ENCODE results near the gene RIPPLY1. TPM values are rescaled to one million over a fixed set of nuclear protein-coding genes. Genes with fewer than 3 reads are reported as not detected.
"Not testable (repeated sequence)": the region's sequence is repeated elsewhere in the genome, so short reads cannot be mapped to it uniquely, and the experiment has no call there.

Gene RIPPLY1
- total RNA-seq, 1 experiment from 2014 or later: 0.24 TPM

DNA sequence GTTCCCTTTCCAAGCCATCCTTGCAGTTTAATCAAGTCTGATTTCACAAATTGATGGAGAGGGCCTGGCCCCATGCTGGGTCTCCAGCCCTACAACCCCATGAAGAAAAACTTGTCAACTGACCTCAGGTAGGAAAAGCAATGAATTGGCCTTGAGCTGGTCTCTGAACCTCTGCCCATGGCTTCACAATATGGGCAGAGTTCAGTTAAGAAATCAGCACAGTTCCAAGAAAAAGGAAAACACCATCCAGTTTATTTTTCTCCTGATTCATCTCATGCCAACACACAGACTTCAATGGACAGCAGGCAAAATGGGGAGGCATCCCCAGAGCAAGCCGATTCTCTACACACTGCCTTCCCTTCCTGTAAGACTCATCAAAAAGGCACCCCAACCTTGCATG lies 3.3 kb downstream of the RIPPLY1 start:
- Histone ChIP-seq H3K27me3 (ENCODE audit: control insufficient read depth, insufficient read depth, low read length) (no peaks in the 10 kb centered on the region; the same call in 1 of the 2 replicates), H3K36me3 (replicated peaks; ENCODE audit: control insufficient read depth, insufficient read depth, low read length) (no peaks in the 10 kb centered on the region), H3K4me3 (ENCODE audit: insufficient read depth, low read depth, low read length) (no peak overlapping the region)
- DNase-seq: no peak

DNA sequence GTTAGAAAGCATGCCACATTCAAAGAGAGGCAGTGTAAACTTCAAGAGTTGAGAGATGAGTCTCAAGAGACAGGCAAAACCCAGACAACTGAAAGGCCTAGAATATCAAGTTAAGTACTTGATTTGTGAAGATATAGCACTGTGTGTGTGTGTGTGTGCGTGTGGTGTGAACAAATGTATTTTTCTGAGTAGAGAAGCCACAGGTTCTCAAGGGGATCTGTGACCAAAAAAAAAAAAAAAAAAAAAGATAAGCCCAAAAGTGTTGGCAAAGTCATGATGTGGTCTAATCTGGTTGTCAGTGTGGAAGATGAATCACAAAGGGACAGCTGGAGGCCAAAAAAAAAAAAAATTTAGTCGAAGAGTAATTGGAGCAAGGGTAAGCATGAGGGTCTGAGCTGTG lies 3.9 kb downstream of the RIPPLY1 start:
- H3K27me3 ChIP-seq (ENCODE audit: control insufficient read depth, insufficient read depth, low read length): no peaks in the 10 kb centered on the region; the same call in 1 of the 2 replicates
- no peak overlapping the region for H3K4me3 ChIP-seq (ENCODE audit: insufficient read depth, low read depth, low read length)
- DNase-seq: no peak
- no peaks in the 10 kb centered on the region for H3K36me3 ChIP-seq (replicated peaks; ENCODE audit: control insufficient read depth, insufficient read depth, low read length)

GRCh38 chrX:106898462-106898861 lies 4.7 kb downstream of the RIPPLY1 start:
- Histone ChIP-seq H3K36me3 (replicated peaks; ENCODE audit: control insufficient read depth, insufficient read depth, low read length) (no peaks in the 10 kb centered on the region), H3K4me3 (ENCODE audit: insufficient read depth, low read depth, low read length) (no peak overlapping the region), H3K27me3 (ENCODE audit: control insufficient read depth, insufficient read depth, low read length) (no peaks in the 10 kb centered on the region; the same call in 1 of the 2 replicates)
- DNase-seq: peak; percentile 67

- no peak overlapping the region for H3K4me3 ChIP-seq (ENCODE audit: insufficient read depth, low read depth, low read length)
- H3K27me3 ChIP-seq (ENCODE audit: control insufficient read depth, insufficient read depth, low read length): no peaks in the 10 kb centered on the region; the same call in 1 of the 2 replicates
- DNase-seq: no peak
- H3K36me3 ChIP-seq (replicated peaks; ENCODE audit: control insufficient read depth, insufficient read depth, low read length): no peaks in the 10 kb centered on the region
Observed at GRCh38 chrX:106897259-106897658, 5.9 kb downstream of the RIPPLY1 start.

DNA sequence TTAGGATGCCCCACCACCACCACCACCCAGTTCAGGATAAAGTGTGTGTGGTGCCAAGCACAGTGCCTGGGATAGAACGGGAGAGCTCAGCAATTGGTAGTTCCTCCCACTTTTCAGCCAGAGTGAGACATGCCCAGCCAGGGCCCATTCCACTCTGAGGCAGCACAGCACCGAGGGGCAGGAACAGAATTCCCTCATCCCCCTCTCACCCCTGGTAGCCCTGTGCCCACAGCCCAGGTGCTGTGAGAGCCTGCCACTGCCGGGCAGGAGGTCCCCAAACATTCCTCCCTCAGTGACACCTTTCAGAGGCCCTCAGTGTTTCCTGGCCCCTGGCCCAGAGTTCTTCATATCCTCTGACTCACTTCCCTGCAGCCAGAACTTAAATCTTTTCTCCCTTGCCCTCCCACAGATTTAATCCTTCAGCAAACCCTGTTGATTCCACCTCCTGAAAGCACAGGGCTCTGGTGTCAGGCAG lies 8.1 kb downstream of the RIPPLY1 start:
- Histone ChIP-seq H3K36me3 (replicated peaks; ENCODE audit: control insufficient read depth, insufficient read depth, low read length) (no peaks in the 10 kb centered on the region), H3K27me3 (ENCODE audit: control insufficient read depth, insufficient read depth, low read length) (no peaks in the 10 kb centered on the region), H3K4me3 (ENCODE audit: insufficient read depth, low read depth, low read length) (no peak overlapping the region)
- DNase-seq: no peak

GRCh38 chrX:106894392-106894909 lies 8.7 kb downstream of the RIPPLY1 start:
- Histone ChIP-seq H3K4me3 (ENCODE audit: insufficient read depth, low read depth, low read length) (no peak overlapping the region), H3K27me3 (ENCODE audit: control insufficient read depth, insufficient read depth, low read length) (no peaks in the 10 kb centered on the region), H3K36me3 (replicated peaks; ENCODE audit: control insufficient read depth, insufficient read depth, low read length) (no peaks in the 10 kb centered on the region)
- peak; percentile 68 for DNase-seq

- DNase-seq: no peak
- H3K4me3 ChIP-seq (ENCODE audit: insufficient read depth, low read depth, low read length): no peak overlapping the region
- H3K36me3 ChIP-seq (replicated peaks; ENCODE audit: control insufficient read depth, insufficient read depth, low read length): no peaks in the 10 kb centered on the region
- no peaks in the 10 kb centered on the region for H3K27me3 ChIP-seq (ENCODE audit: control insufficient read depth, insufficient read depth, low read length)
Observed at GRCh38 chrX:106891762-106892460, 11.2 kb downstream of the RIPPLY1 start.

- DNase-seq: no peak
- Histone ChIP-seq H3K27me3 (ENCODE audit: control insufficient read depth, insufficient read depth, low read length) (no peaks in the 10 kb centered on the region), H3K36me3 (replicated peaks; ENCODE audit: control insufficient read depth, insufficient read depth, low read length) (no peaks in the 10 kb centered on the region), H3K4me3 (ENCODE audit: insufficient read depth, low read depth, low read length) (no peak overlapping the region)
Observed at GRCh38 chrX:106889468-106889867, 13.7 kb downstream of the RIPPLY1 start.

- no peak overlapping the region for H3K4me3 ChIP-seq (ENCODE audit: insufficient read depth, low read depth, low read length)
- DNase-seq: no peak
- no peaks in the 10 kb centered on the region for H3K27me3 ChIP-seq (ENCODE audit: control insufficient read depth, insufficient read depth, low read length)
- no peaks in the 10 kb centered on the region for H3K36me3 ChIP-seq (replicated peaks; ENCODE audit: control insufficient read depth, insufficient read depth, low read length)
Observed at GRCh38 chrX:106875151-106875550, 28.0 kb downstream of the RIPPLY1 start.

- DNase-seq: no peak
- H3K4me3 ChIP-seq (ENCODE audit: insufficient read depth, low read depth, low read length): no peak overlapping the region
- no peaks in the 10 kb centered on the region for H3K27me3 ChIP-seq (ENCODE audit: control insufficient read depth, insufficient read depth, low read length)
- H3K36me3 ChIP-seq (replicated peaks; ENCODE audit: control insufficient read depth, insufficient read depth, low read length): no peaks in the 10 kb centered on the region
Observed at GRCh38 chrX:106874075-106874474, 29.1 kb downstream of the RIPPLY1 start.

DNA sequence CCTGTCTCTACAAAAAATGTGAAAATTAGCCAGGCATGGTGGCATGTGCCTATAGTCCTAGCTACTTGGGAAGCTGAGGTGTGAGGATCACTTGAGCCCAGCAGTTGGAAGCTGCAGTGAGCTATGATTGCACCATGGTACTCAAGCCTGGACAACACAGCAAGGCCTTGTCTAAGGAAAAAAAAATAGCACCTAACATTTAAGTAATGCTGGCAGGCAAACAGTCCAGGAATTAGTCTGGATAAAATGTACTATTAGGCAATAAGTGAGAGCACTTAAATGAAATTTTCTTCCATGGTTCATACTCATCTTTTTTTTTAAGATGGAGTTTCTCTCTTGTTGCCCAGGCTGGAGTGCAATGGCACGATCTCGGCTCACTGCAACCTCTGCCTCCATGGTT lies 30.3 kb downstream of the RIPPLY1 start:
- not testable (repeated sequence) for H3K27me3 ChIP-seq (ENCODE audit: control insufficient read depth, insufficient read depth, low read length); H3K36me3 ChIP-seq (replicated peaks; ENCODE audit: control insufficient read depth, insufficient read depth, low read length); H3K4me3 ChIP-seq (ENCODE audit: insufficient read depth, low read depth, low read length); DNase-seq

DNA sequence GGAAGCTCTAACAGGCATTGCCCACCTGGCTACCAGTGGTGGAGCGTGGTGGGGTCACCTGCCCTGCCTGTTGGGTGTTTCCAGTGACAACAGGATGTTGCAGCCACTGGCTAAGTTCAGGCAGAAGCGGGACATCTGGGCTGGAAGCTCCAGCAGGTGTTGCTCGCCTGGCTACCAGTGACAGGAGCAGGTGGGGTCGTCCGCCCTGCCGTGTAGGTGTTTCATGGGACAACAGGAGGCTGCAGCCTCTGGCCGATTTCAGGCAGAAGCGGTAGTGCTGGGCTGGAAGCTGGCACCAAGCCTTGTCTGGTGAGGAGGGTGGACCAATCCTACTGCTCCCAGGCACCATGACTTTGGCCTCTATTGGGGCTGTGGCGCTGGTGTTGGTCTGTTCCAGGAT lies 39.4 kb downstream of the RIPPLY1 start:
- Histone ChIP-seq H3K27me3 (ENCODE audit: control insufficient read depth, insufficient read depth, low read length) (no peaks in the 10 kb centered on the region), H3K4me3 (ENCODE audit: insufficient read depth, low read depth, low read length) (no peak overlapping the region), H3K36me3 (replicated peaks; ENCODE audit: control insufficient read depth, insufficient read depth, low read length) (no peaks in the 10 kb centered on the region)
- DNase-seq: no peak

GRCh38 chrX:106862972-106863688 lies 40.0 kb downstream of the RIPPLY1 start:
- DNase-seq: peak; percentile 43
- Histone ChIP-seq H3K27me3 (ENCODE audit: control insufficient read depth, insufficient read depth, low read length) (no peaks in the 10 kb centered on the region), H3K36me3 (replicated peaks; ENCODE audit: control insufficient read depth, insufficient read depth, low read length) (no peaks in the 10 kb centered on the region)

More at GRCh38 chrX:106862972-106863688, 40.0 kb downstream of the RIPPLY1 start:
- H3K4me3 ChIP-seq (ENCODE audit: insufficient read depth, low read depth, low read length): no peak overlapping the region

Data from H7 (cell line).